Neural cell (in vitro differentiated cells): ENCODE measurements around the gene CARD14.

Source experiments
- CTCF ChIP-seq: fragments of 450-650 bp; IDR thresholded peaks from 2 replicates; pipeline ENCODE4 v1.5.1; 2014; ENCODE audit warnings: antibody characterized with exemption, mild to moderate bottlenecking, moderate library complexity; ENCODE audit not compliant: poor library complexity, severe bottlenecking
- EP300 ChIP-seq: fragments of 450-650 bp; conservative IDR thresholded peaks from 2 replicates; pipeline ENCODE4 v1.6.1; 2014; ENCODE audit warnings: antibody characterized with exemption, mild to moderate bottlenecking, moderate library complexity; ENCODE audit not compliant: poor library complexity, severe bottlenecking
- EZH2 ChIP-seq: fragments of 200-600, 300-800 bp; shearing (Covaris generic), sonication (generic); IDR thresholded peaks from 2 replicates; pipeline ENCODE4 v1.6.1; 2014; ENCODE audit warnings: antibody characterized with exemption, low read length, borderline replicate concordance, mild to moderate bottlenecking; ENCODE audit not compliant: insufficient read depth, poor library complexity, severe bottlenecking
- MXI1 ChIP-seq: fragments of 450-650 bp; conservative IDR thresholded peaks from 2 replicates; pipeline ENCODE4 v1.6.1; 2014; ENCODE audit warnings: antibody characterized with exemption, mild to moderate bottlenecking; ENCODE audit not compliant: poor library complexity, severe bottlenecking
- REST ChIP-seq: IDR thresholded peaks from 2 replicates; pipeline ENCODE4 v1.6.1; 2012; ENCODE audit warnings: borderline replicate concordance

GRCh38 chr17:80201446-80201845 lies 31.6 kb downstream of the CARD14 start:
- no peak for TF ChIP-seq CTCF
- no peak for TF ChIP-seq EZH2
- TF ChIP-seq REST = no peak
- no peak for TF ChIP-seq EP300
- no peak for TF ChIP-seq MXI1
